SU-DHL-6 (cell line): ENCODE results near the gene GPR162.

ENCODE experiments used
- H2AFZ ChIP-seq: fragments of 200-600 bp; sonication (generic); 2 replicates; pipeline ENCODE4 v1.6.1; 2014; ENCODE audit warnings: low read depth, mild to moderate bottlenecking, moderate library complexity, mixed read lengths, antibody characterized with exemption, low read length; ENCODE audit not compliant: severe bottlenecking
- H3F3A ChIP-seq: fragments of 200-600 bp; shearing (Covaris generic); 2 replicates; pipeline ENCODE4 v1.6.0; 2016; ENCODE audit warnings: antibody characterized with exemption, mild to moderate bottlenecking; ENCODE audit not compliant: insufficient read depth
- H3K27ac ChIP-seq: fragments of 200-600 bp; sonication (generic); 2 replicates; pipeline ENCODE4 v1.5.1; 2016; ENCODE audit warnings: low read depth, mild to moderate bottlenecking, low read length, moderate library complexity, mixed read lengths
- H3K27me3 ChIP-seq: fragments of 200-600 bp; sonication (generic), shearing (Covaris generic); 2 replicates; pipeline ENCODE4 v1.6.0; 2014; ENCODE audit warnings: mild to moderate bottlenecking, low read length
- H3K36me3 ChIP-seq: fragments of 200-600 bp; sonication (generic); 2 replicates; pipeline ENCODE4 v1.6.1; 2014; ENCODE audit warnings: mild to moderate bottlenecking, low read length, mixed read lengths
- H3K4me2 ChIP-seq: fragments of 300-600, 200-600 bp; shearing (Covaris generic), sonication (generic); 2 replicates; pipeline ENCODE4 v1.6.0; 2014; ENCODE audit warnings: low read length, low read depth, mild to moderate bottlenecking; ENCODE audit not compliant: poor library complexity, severe bottlenecking
- H3K4me3 ChIP-seq: fragments of 200-600 bp; sonication (generic); 2 replicates; pipeline ENCODE4 v1.5.1; 2014; ENCODE audit warnings: antibody characterized with exemption, low read length, mild to moderate bottlenecking, mixed read lengths; ENCODE audit not compliant: insufficient read depth, poor library complexity, severe bottlenecking
- H3K79me2 ChIP-seq: fragments of 200-600 bp; sonication (generic); 2 replicates; pipeline ENCODE4 v1.6.1; 2014; ENCODE audit warnings: mild to moderate bottlenecking, low read length, moderate library complexity; ENCODE audit not compliant: insufficient read depth
- H3K9ac ChIP-seq: fragments of 200-600 bp; sonication (generic); 2 replicates; pipeline ENCODE4 v1.7.0; 2014; ENCODE audit warnings: mild to moderate bottlenecking, low read length
- H3K9me2 ChIP-seq: fragments of 200-600 bp; sonication (generic); replicated peaks from 2 replicates; pipeline ENCODE4 v1.6.1; 2014; ENCODE audit warnings: low read length; ENCODE audit not compliant: insufficient read depth
- H3K9me3 ChIP-seq: fragments of 200-600 bp; sonication (generic); 2 replicates; pipeline ENCODE4 v1.6.1; 2014; ENCODE audit warnings: low read length, mixed read lengths; ENCODE audit not compliant: insufficient read depth
- H4K20me1 ChIP-seq: fragments of 200-600 bp; sonication (generic); 2 replicates; pipeline ENCODE4 v1.6.1; 2014; ENCODE audit warnings: low read depth, mild to moderate bottlenecking, antibody characterized with exemption, low read length, moderate library complexity, mixed read lengths
- EZH2phosphoT487 ChIP-seq: fragments of 200-600 bp; sonication (generic), shearing (Covaris generic); conservative IDR thresholded peaks from 2 replicates; pipeline ENCODE4 v1.6.1; 2018; ENCODE audit warnings: mild to moderate bottlenecking, antibody characterized with exemption, low read length, moderate library complexity, mixed read lengths
- TF ChIP-seq, protein P1 (sequence below): fragments of 200-600 bp; sonication (generic); IDR thresholded peaks from one replicate; pipeline ENCODE4 v1.5.1; 2017; ENCODE audit warnings: antibody characterized with exemption, mild to moderate bottlenecking, low read length, moderate library complexity; ENCODE audit not compliant: insufficient read depth, poor library complexity, severe bottlenecking

Gene GPR162

DNA sequence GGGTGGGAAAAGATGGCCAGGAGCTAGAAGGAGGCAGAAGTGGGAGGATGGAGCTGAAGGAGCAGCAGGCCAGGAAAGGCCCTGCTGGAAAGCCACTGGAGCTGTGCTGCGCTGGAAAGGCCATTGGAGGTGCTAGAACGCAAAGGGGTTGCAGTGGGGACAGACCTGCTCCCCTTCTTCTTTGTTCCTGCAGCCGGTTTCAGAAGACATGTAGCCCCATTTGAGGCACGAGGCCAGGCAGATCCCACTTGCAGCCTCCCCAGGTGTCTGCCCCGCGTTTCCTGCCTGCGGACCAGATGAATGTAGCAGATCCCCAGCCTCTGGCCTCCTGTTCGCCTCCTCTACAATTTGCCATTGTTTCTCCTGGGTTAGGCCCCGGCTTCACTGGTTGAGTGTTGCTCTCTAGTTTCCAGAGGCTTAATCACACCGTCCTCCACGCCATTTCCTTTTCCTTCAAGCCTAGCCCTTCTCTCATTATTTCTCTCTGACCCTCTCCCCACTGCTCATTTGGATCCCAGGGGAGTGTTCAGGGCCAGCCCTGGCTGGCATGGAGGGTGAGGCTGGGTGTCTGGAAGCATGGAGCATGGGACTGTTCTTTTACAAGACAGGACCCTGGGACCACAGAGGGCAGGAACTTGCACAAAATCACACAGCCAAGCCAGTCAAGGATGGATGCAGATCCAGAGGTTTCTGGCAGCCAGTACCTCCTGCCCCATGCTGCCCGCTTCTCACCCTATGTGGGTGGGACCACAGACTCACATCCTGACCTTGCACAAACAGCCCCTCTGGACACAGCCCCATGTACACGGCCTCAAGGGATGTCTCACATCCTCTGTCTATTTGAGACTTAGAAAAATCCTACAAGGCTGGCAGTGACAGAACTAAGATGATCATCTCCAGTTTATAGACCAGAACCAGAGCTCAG is 2.3 kb upstream of the GPR162 start:
- H3F3A ChIP-seq: no peaks in the 10 kb centered on the region
- no peak overlapping the region for H3K4me2 ChIP-seq
- no peak overlapping the region for H2AFZ ChIP-seq
- H3K27ac ChIP-seq: no peak overlapping the region
- H3K36me3 ChIP-seq: no peaks in the 10 kb centered on the region
- no peaks in the 10 kb centered on the region for H3K27me3 ChIP-seq
- TF ChIP-seq, protein P1, sequence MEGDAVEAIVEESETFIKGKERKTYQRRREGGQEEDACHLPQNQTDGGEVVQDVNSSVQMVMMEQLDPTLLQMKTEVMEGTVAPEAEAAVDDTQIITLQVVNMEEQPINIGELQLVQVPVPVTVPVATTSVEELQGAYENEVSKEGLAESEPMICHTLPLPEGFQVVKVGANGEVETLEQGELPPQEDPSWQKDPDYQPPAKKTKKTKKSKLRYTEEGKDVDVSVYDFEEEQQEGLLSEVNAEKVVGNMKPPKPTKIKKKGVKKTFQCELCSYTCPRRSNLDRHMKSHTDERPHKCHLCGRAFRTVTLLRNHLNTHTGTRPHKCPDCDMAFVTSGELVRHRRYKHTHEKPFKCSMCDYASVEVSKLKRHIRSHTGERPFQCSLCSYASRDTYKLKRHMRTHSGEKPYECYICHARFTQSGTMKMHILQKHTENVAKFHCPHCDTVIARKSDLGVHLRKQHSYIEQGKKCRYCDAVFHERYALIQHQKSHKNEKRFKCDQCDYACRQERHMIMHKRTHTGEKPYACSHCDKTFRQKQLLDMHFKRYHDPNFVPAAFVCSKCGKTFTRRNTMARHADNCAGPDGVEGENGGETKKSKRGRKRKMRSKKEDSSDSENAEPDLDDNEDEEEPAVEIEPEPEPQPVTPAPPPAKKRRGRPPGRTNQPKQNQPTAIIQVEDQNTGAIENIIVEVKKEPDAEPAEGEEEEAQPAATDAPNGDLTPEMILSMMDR: no peak
- TF ChIP-seq EZH2phosphoT487: no peak
- H3K9me2 ChIP-seq: no peaks in the 10 kb centered on the region
- no peaks in the 10 kb centered on the region for H3K9me3 ChIP-seq
- H4K20me1 ChIP-seq: no peaks in the 10 kb centered on the region
- no peak overlapping the region for H3K9ac ChIP-seq
- no peak overlapping the region for H3K4me3 ChIP-seq
- H3K79me2 ChIP-seq: no peaks in the 10 kb centered on the region

DNA sequence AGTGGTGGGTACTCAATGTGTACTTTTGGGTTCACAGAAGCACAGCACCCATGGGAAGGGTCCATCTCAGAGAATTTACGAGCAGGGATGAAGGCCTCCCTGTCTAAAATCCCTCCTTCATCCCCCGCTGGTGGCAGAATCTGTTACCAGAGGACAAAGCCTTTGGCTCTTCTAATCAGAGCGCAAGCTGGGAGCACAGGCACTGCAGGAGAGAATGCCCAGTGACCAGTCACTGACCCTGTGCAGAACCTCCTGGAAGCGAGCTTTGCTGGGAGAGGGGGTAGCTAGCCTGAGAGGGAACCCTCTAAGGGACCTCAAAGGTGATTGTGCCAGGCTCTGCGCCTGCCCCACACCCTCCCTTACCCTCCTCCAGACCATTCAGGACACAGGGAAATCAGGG is 1.5 kb upstream of the GPR162 start:
- no peaks in the 10 kb centered on the region for H3F3A ChIP-seq
- no peaks in the 10 kb centered on the region for H3K27me3 ChIP-seq
- H3K27ac ChIP-seq: no peak overlapping the region
- H3K4me3 ChIP-seq: no peak overlapping the region
- no peaks in the 10 kb centered on the region for H4K20me1 ChIP-seq
- no peaks in the 10 kb centered on the region for H3K79me2 ChIP-seq
- no peak overlapping the region for H3K4me2 ChIP-seq
- H3K9ac ChIP-seq: no peak overlapping the region
- TF ChIP-seq, protein P1: no peak
- no peak for TF ChIP-seq EZH2phosphoT487
- no peaks in the 10 kb centered on the region for H3K9me3 ChIP-seq
- no peaks in the 10 kb centered on the region for H3K9me2 ChIP-seq
- no peak overlapping the region for H2AFZ ChIP-seq
- no peaks in the 10 kb centered on the region for H3K36me3 ChIP-seq

DNA sequence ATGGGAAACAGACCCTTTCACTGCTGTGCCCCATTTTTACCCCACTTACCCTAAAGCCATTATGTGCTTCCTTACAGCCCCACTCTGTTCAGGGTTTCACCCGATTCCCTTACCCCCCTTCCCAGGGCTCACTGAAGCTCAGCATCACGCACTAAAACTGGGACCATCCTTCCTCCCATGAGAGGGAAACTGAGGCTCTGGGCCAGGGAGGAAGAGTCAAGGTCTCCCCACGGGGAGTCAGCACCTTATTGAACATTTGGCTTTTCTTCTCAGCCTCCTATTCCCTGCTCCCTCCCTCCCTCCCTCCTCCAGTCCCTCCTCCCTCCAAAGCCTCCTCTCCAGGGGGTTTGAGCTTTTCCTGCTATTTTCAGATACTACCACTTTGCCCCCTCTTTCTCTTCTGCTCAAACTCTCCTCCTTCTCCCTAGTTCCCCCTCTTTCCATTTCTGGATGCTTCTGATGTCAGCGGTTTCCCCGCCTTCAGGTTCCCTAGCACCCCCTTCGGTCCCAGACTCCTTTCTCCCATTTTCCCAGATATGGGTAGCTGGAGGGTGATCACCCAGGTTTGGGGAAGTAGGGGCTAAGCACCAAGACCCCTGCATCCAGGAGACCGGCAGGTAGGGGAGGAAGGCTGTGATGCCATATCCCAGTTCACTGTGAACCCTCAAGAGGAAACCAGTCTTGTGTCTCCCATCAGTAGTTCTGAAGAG is 960 bp downstream of the GPR162 start:
- H3K4me2 ChIP-seq: no peak overlapping the region
- no peaks in the 10 kb centered on the region for H3K9me2 ChIP-seq
- H4K20me1 ChIP-seq: no peaks in the 10 kb centered on the region; the same call in 1 of the 2 replicates
- no peaks in the 10 kb centered on the region for H3K27me3 ChIP-seq
- no peaks in the 10 kb centered on the region for H3F3A ChIP-seq
- H3K9ac ChIP-seq: no peak overlapping the region
- H2AFZ ChIP-seq: no peak overlapping the region
- H3K36me3 ChIP-seq: no peaks in the 10 kb centered on the region
- no peak overlapping the region for H3K27ac ChIP-seq
- no peak overlapping the region for H3K4me3 ChIP-seq
- TF ChIP-seq, protein P1: no peak
- TF ChIP-seq EZH2phosphoT487: no peak
- H3K79me2 ChIP-seq: no peaks in the 10 kb centered on the region
- no peaks in the 10 kb centered on the region for H3K9me3 ChIP-seq
